GM12878 (cell line): ENCODE data around the gene GRIK4. TPM values are rescaled to one million over a fixed set of nuclear protein-coding genes. Genes with fewer than 3 reads are reported as not detected.

Experiments used
- ATAC-seq: fragments of 200-7000 bp; cut with Tn5 transposase; 3 replicates; pipeline ENCODE4 v1.9.1; 2020; ENCODE audit warnings: mild to moderate bottlenecking, moderate library complexity
- BruUV-seq: library from RNA; stranded (reverse); fragments of 400-500 nt; replicated peaks from 2 replicates; lab custom pipeline; 2021; lab: Mats Ljungman, UMichigan
- CTCF ChIA-PET: fragments of 300-600 bp; sonication (Branson Sonifier 250); formaldehyde crosslinking; extraction: SDS; loops from one replicate; lab custom pipeline; 2021; ENCODE audit warnings: inconsistent platforms; lab: Yijun Ruan, JAX
- POLR2A ChIA-PET: fragments of 350-600 bp; formaldehyde crosslinking; extraction: SDS; loops from one replicate; lab custom pipeline; 2021; ENCODE audit warnings: inconsistent platforms; lab: Charles Lee
- RAD21 ChIA-PET: fragments of 300-600 bp; sonication (Branson Sonifier 250); formaldehyde crosslinking; loops from one replicate; lab custom pipeline; 2023; ENCODE audit warnings: antibody characterized with exemption; ENCODE audit not compliant: unreplicated experiment; lab: Charles Lee
- SMC1A ChIA-PET: fragments of 300-600 bp; sonication (Branson Sonifier 250); formaldehyde crosslinking; loops from one replicate; lab custom pipeline; 2023; ENCODE audit not compliant: unreplicated experiment, uncharacterized antibody; lab: Charles Lee
- DNase-seq: peaks from one replicate; pipeline ENCODE4 v3.0.0-alpha.2; 2011; ENCODE audit warnings: low read depth, low spot score
- FAIRE-seq: peaks from 3 replicates; lab custom pipeline; 2011; peaks lifted over from hg19 to GRCh38; lab: Jason Lieb, UNC
- H2AFZ ChIP-seq: 2 replicates; pipeline ENCODE4 v1.6.0; 2011; ENCODE audit warnings: low read depth, low read length, control low read depth; ENCODE audit not compliant: control insufficient read depth
- H3K27ac ChIP-seq: 2 replicates; pipeline ENCODE4 v1.5.1; 2011; ENCODE audit warnings: control low read depth; ENCODE audit not compliant: control insufficient read depth, insufficient read depth
- H3K27me3 ChIP-seq, 2 experiments: replicated peaks in 1 of 2; 2 replicates each; pipeline versions ENCODE4 v1.6.0 to v1.6.1; 2011; ENCODE audit warnings: low read length in 1 of 2; ENCODE audit not compliant: control insufficient read depth in 2 of 2, insufficient read depth in 2 of 2
- H3K36me3 ChIP-seq, 2 experiments: 2 replicates each; pipeline ENCODE4 v1.5.1; 2011; ENCODE audit warnings: low read length in 1 of 2; ENCODE audit not compliant: control insufficient read depth in 2 of 2, insufficient read depth in 2 of 2
- H3K4me1 ChIP-seq: 2 replicates; pipeline ENCODE4 v1.6.1; 2011; ENCODE audit warnings: mild to moderate bottlenecking, low read length, moderate library complexity, mixed read lengths; ENCODE audit not compliant: control insufficient read depth, insufficient read depth
- H3K4me2 ChIP-seq: 2 replicates; pipeline ENCODE4 v1.6.0; 2011; ENCODE audit warnings: control low read depth; ENCODE audit not compliant: control insufficient read depth, insufficient read depth
- H3K4me3 ChIP-seq: fragments of 200-600 bp; sonication (generic); 2 replicates; pipeline ENCODE4 v1.5.1; 2016
- H3K79me2 ChIP-seq: 2 replicates; pipeline ENCODE4 v1.6.0; 2011; ENCODE audit warnings: low read length; ENCODE audit not compliant: control insufficient read depth, insufficient read depth
- H3K9ac ChIP-seq: 2 replicates; pipeline ENCODE4 v1.8.0; 2011; ENCODE audit warnings: low read length, control low read depth, mixed read lengths; ENCODE audit not compliant: control insufficient read depth, insufficient read depth
- H3K9me3 ChIP-seq: replicated peaks from 3 replicates; pipeline ENCODE4 v1.5.1; 2011; ENCODE audit warnings: mild to moderate bottlenecking, low read length; ENCODE audit not compliant: control insufficient read depth, insufficient read depth
- H4K20me1 ChIP-seq: 2 replicates; pipeline ENCODE4 v1.6.0; 2011; ENCODE audit not compliant: control insufficient read depth, insufficient read depth
- BHLHE40 ChIP-seq, 2 experiments: fragments of 450-650 bp in 1 of 2; IDR thresholded peaks; 2 replicates each; pipeline ENCODE4 v1.6.1; 2011 to 2017; ENCODE audit warnings: low read depth in 2 of 2, borderline replicate concordance in 1 of 2, improper control_type of control experiment in 1 of 2, low read length in 1 of 2, mild to moderate bottlenecking in 1 of 2
- RB1 ChIP-seq: fragments of 450-650 bp; formaldehyde crosslinking; IDR thresholded peaks from 2 replicates; pipeline ENCODE4 v1.6.1; 2017; ENCODE audit warnings: mild to moderate bottlenecking, borderline replicate concordance
- SP1 ChIP-seq: IDR thresholded peaks from one replicate; pipeline ENCODE4 v1.6.1; 2011; ENCODE audit warnings: low read depth, low read length
- WGBS: methylation state at CpG from one replicate; pipeline ENCODE4 v1.1.6; 2016; ENCODE audit warnings: low lambda C conversion rate; ENCODE audit not compliant: insufficient replicate concordance, insufficient coverage; ENCODE audit errors: missing lambda C conversion rate; 5-methylcytosine and 5-hydroxymethylcytosine counted together
- in situ Hi-C: fragments of 300-500 bp; cut with MboI; formaldehyde crosslinking; loops from 9 replicates; pipeline ENCODE4 v1.14.3; 2018; ENCODE audit warnings: mixed read lengths
- intact Hi-C: fragments of 100-400 bp; cut with micrococcal nuclease; formaldehyde crosslinking; loops from one replicate; pipeline ENCODE4 v1.14.2; 2022; ENCODE audit not compliant: unreplicated experiment
- polyA plus RNA-seq, 11 experiments: library from polyadenylated mRNA; depleted of rRNA in 4 of 11; unstranded in 6 of 11; stranded (reverse) in 5 of 11; fragments of >200 nt; fragmentation: Nextera tagmentation in 4 of 11; fragmentation: Illumina TruSeq in 1 of 11; extraction: Ambion mirVana in 4 of 11; extraction: Trizol in 1 of 11; gene quantifications; 1 replicate in 1 of 11; 2 replicates in 10 of 11; pipeline versions ENCODE4 v1.2.1 to v1.2.3, GENCODE V29; 2011 to 2016; ENCODE audit warnings: inconsistent platforms in 2 of 11, missing spikeins in 2 of 11, low read depth in 1 of 11
- total RNA-seq, 4 experiments: library from RNA; depleted of rRNA in 3 of 4; stranded (reverse); fragments of >200 nt in 3 of 4; fragmentation: Illumina TruSeq in 1 of 4; extraction: Trizol in 1 of 4; gene quantifications; 2 replicates each; pipeline versions ENCODE4 v1.2.1 to v1.2.3, GENCODE V29; 2013 to 2021
- TF ChIP-seq, protein P1 (sequence below): IDR thresholded peaks from 2 replicates; pipeline ENCODE4 v1.6.1; 2011; ENCODE audit warnings: borderline replicate concordance, low read depth, mild to moderate bottlenecking, moderate library complexity, low read length; ENCODE audit not compliant: insufficient read depth, poor library complexity, severe bottlenecking
- TF ChIP-seq, protein P2 (sequence below): fragments of 450-650 bp; IDR thresholded peaks from 2 replicates; pipeline ENCODE4 v1.6.1; 2016; ENCODE audit warnings: mild to moderate bottlenecking
- TF ChIP-seq, protein P3 (sequence below): IDR thresholded peaks from 2 replicates; pipeline ENCODE4 v1.6.1; 2011; ENCODE audit warnings: mild to moderate bottlenecking, low read depth, low read length, moderate library complexity; ENCODE audit not compliant: insufficient replicate concordance

Gene GRIK4
- total and polyA plus RNA-seq, 10 of the 15 experiments (the other 5 are each of a cell fraction or from before 2014, with no cell fraction given), result 0.33 to 3.6 (median 0.72) TPM

DNA sequence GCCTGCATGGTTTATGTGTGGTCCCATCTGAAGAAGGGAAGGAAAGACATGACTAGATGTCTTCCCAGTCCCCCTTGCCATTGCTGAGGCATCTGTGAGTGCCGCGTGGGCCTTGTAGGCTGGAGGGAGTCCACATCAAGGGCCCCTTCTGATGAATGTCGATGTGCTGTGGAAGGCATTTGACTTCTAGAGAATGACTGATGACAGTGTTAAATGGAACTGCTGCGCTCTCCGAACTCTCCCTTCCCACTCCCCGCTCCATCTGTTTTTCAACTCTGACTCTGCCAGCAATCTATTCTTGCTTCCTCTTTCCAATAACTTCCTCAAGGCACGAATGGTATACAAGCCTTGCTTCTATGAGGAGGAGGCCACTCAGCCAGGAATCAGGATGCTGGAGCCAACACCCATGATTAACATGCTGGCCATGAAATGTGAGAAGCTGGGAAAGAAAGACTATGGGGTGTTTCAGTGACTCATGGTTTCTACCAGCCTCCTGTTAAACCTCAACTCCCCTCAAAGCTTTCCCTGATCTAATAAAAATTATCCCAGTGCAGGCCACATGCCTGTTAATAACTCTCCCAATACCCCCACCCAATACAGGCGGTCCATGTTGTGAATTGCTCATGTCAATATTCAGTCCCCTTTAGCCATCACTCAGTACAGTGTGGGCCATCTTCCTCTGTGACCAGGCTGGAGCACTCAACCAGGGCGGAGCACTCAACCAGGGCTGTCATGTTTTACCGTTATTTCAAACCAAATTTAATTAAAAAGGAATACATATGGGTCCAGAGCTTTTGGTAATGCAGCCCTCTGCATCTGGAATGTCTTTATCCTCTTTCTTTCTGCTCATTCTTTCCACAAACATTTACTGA is 466.0 kb downstream of the GRIK4 start (continued):
- TF ChIP-seq RB1, result no peak
- TF ChIP-seq, protein P1, sequence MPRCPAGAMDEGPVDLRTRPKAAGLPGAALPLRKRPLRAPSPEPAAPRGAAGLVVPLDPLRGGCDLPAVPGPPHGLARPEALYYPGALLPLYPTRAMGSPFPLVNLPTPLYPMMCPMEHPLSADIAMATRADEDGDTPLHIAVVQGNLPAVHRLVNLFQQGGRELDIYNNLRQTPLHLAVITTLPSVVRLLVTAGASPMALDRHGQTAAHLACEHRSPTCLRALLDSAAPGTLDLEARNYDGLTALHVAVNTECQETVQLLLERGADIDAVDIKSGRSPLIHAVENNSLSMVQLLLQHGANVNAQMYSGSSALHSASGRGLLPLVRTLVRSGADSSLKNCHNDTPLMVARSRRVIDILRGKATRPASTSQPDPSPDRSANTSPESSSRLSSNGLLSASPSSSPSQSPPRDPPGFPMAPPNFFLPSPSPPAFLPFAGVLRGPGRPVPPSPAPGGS, result no peak
- TF ChIP-seq, protein P2, sequence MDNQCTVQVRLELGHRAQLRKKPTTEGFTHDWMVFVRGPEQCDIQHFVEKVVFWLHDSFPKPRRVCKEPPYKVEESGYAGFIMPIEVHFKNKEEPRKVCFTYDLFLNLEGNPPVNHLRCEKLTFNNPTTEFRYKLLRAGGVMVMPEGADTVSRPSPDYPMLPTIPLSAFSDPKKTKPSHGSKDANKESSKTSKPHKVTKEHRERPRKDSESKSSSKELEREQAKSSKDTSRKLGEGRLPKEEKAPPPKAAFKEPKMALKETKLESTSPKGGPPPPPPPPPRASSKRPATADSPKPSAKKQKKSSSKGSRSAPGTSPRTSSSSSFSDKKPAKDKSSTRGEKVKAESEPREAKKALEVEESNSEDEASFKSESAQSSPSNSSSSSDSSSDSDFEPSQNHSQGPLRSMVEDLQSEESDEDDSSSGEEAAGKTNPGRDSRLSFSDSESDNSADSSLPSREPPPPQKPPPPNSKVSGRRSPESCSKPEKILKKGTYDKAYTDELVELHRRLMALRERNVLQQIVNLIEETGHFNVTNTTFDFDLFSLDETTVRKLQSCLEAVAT, result no peak
- TF ChIP-seq BHLHE40 (IDR thresholded peaks at IDR 0.05; ENCODE audit: borderline replicate concordance in 1 of 2, low read depth in 2 of 2, low read length in 1 of 2), result no peak
- TF ChIP-seq SP1, result no peak

DNA sequence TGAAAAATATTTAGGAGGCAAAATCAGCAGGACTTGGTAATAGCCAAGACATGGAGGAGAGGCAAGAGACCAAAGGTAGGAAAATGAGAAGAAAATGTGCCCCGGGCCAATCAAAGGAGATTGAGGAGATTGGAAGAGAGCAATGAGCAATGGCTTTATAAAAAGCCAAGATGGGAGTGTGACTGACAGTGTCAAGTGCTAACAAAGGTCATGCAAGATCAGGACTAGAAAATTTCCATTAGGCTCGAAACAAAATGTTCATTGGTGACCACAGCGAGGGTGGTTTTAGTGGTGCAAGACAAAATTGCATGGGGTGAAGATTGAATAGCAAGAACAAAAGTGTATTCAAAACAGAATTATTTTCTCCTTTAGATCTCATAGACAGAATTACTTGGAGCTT is 467.2 kb downstream of the GRIK4 start:
- no peak for ATAC-seq
- intact Hi-C loops (no loop called here), in situ Hi-C loops (no loop called here)
- POLR2A ChIA-PET, result no interaction called here
- no peaks in the 10 kb centered on the region; a peak in 1 of 4 replicates for H3K27me3 ChIP-seq
- no peak overlapping the region for H3K4me3 ChIP-seq
- SMC1A ChIA-PET, result no interaction called here
- 3% methylated on average over 3 of the region's 3 CpGs for WGBS
- CTCF ChIA-PET, result no interaction called here
- H3K36me3 ChIP-seq, result no peaks in the 10 kb centered on the region
- no peak overlapping the region for H3K4me2 ChIP-seq
- no peak for FAIRE-seq
- no peaks in the 10 kb centered on the region for H3K9me3 ChIP-seq
- no TSS peak for BruUV-seq
- TF ChIP-seq, protein P3, sequence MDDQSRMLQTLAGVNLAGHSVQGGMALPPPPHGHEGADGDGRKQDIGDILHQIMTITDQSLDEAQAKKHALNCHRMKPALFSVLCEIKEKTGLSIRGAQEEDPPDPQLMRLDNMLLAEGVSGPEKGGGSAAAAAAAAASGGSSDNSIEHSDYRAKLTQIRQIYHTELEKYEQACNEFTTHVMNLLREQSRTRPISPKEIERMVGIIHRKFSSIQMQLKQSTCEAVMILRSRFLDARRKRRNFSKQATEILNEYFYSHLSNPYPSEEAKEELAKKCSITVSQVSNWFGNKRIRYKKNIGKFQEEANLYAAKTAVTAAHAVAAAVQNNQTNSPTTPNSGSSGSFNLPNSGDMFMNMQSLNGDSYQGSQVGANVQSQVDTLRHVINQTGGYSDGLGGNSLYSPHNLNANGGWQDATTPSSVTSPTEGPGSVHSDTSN, result no peak
- no peaks in the 10 kb centered on the region for H4K20me1 ChIP-seq
- no peaks in the 10 kb centered on the region for H3K79me2 ChIP-seq
- H3K4me1 ChIP-seq, result no peaks in the 10 kb centered on the region
- DNase-seq, result no peak
- no peak overlapping the region for H2AFZ ChIP-seq
- H3K27ac ChIP-seq, result no peak overlapping the region
- no peak overlapping the region for H3K9ac ChIP-seq
- RAD21 ChIA-PET, result no interaction called here
